HG02623 (cell line): ENCODE data around the gene CDKN2A.
A peak's percentile ranks its signal among the peaks of the same experiment; 100 is the strongest.

Source experiments
- ATAC-seq: cut with Tn5 transposase; IDR thresholded peaks from one replicate; pipeline ENCODE4 v1.9.1; 2021; ENCODE audit warnings: moderate library complexity; ENCODE audit not compliant: unreplicated experiment

The CDKN2A gene

DNA sequence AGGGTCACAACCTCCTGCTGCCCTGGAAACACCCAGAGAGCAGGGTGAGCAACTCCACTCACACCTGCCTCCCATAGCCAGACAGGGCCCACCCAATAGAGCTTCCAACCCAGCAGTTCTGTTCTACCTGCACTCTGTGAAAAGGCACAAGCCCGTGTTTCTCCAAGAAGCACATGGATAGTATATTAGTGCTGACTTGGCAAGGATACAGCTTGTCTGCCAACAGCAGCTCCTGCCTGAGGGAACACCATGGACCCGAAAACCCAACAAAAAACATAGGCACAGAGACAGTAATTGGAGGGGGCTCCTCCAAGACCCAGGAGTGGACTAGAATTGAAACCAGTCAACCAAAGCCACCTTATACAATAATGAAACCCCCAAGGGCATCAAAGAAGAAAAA lies 48.6 kb downstream of the CDKN2A start:
- ATAC-seq, result no peak

GRCh38 chr9:21943464-21943863 lies 50.7 kb downstream of the CDKN2A start:
- no peak for ATAC-seq

- ATAC-seq, result no peak
Observed at GRCh38 chr9:21941337-21941995, 52.7 kb downstream of the CDKN2A start.

DNA sequence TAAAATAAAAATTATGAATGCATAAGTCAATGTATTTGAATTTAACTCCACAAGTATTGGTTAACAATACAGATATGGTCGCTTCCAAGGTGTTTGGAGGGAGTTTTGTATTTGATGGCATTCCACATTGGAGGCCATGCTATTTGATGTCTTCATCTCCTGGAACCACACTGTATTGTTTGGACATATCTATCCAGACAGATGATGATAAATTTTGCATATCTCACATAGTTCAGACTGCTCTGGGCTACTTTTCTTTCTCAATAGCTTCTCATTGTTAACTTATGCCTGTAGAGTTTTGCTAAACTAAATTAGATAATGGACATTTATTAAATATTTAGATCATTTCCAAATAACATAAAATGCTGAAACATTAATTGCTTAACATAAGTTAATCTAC lies 58.0 kb downstream of the CDKN2A start:
- no peak for ATAC-seq

GRCh38 chr9:21935631-21936030 lies 58.6 kb downstream of the CDKN2A start:
- ATAC-seq, result no peak

GRCh38 chr9:21933865-21934264 lies 60.3 kb downstream of the CDKN2A start:
- no peak for ATAC-seq

DNA sequence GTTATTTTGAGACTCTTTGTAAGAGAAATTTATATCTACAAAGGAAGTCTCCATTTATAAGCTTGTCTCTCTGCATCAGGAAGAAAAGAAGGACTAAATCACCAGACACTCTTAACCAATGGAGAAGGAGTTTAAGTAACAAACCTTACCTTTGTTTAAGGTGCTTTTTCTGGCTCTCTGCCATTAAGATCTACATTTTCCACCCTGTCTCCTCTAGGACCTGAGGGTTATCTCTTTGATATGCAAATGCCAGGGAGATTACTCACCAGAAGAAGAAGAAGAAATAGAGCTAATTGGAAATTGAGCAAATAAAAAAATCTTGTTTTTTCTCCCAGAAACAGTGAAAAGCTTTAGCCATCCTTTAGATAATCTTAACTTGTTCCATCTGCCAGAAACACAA lies 60.9 kb downstream of the CDKN2A start:
- ATAC-seq, result no peak

DNA sequence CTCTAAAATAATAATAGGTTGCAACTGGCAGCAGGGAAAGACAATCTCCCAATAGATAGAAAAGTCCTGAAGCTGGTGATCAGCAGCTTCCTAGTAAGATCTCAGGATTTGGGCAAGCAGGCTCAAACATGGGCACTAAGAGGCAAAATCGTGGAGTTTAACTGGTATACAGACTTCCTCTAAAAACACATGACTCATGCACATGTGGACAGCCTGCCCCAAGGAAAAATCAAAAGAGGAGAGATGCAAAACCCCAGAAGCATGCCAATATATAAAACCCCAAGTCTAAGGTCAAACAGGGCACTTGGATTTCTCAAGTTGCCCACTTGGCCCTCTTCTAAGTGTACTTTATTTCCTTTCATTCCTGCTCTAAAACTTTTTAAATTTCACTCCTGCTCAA lies 62.8 kb downstream of the CDKN2A start:
- ATAC-seq, result no peak

- ATAC-seq, result no peak
Observed at GRCh38 chr9:21927752-21928151, 66.4 kb downstream of the CDKN2A start.

GRCh38 chr9:21923694-21924093 lies 70.5 kb downstream of the CDKN2A start:
- no peak for ATAC-seq

DNA sequence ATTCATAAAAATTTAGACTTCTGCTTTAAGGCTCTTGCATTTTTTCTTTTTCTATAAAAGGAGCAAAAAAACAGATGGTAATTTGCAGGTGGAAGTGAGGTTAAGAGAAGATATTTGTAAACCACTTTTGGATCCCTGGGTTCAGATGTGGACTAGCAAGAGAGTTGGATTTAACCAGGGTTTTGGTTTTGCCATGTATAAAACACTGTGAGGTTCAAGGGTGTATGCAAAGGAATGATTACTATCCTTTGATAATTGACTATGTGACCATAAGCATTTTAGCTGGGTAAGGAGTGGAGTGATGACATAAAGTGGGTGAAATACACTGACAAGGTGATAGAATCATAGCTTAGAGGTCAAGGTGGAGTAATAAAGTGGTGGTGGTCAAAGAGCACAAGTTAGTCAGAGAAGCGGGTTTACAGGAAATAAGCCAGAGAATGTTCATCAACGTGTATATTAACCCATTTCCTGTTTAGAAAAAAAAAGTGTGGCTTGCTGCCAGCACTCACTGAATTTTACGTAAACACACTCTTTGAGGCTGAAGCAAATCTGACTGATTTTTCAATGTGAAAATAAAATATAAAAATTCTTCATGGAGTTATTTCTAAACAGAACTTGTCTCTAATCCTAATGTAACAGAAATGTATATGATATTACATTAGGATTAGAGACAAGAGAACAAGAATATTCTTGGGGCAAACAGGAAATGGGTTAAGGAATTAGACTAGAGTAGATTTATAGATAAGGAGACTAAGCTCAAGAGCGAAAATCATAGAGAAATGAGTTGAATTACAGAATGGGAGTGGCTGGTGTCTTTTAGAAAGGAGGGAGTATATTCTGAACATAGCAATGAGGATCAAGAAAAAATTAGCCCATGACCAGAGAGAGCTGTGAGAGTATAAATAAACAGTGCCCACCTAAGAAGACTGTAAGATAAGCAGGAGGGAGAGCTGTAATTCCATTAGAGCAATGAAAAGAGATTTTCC lies 74.5 kb downstream of the CDKN2A start:
- ATAC-seq, result peak; percentile 83
